Measurements from ENCODE around the gene STX16.

DNA sequence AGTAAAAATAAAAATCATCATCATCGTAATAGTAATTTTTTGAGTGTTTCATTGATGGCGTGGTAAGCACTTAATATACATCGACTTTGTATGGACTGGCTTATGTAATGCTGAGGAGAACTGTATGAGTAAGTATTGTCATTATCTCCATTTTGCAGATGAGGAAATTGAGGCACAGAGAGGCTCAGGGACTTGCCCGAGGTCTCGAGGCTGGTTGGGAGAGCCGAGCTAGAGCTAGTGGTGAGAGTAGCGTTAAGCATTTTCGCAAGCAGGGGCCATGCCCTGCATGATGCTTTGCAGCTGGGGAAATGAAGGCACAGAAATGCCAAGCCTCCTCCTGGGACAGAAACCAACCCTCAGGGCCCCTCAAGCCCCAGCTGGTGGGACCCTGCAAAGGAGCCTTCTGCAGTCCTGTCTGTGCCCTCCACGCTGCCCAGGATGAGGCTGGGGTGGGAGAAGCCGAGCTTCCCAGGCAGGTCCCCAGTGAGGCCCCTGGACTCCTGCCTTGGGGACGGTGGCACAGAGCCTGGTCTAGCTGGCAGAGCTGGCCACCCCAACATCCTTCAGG is 31.1 kb upstream of the STX16 start:
- TF ChIP-seq CTCF (IDR thresholded peaks at IDR 0.05; ENCODE audit: insufficient read depth, low read length) (no peak), REST (IDR thresholded peaks at IDR 0.05; ENCODE audit: insufficient replicate concordance, low read depth) (no peak)

Data from HL-60 (cell line).